Measurements from ENCODE around the gene ZNHIT3. TPM values are rescaled to one million over a fixed set of nuclear protein-coding genes. Genes with fewer than 3 reads are reported as not detected.

ZNHIT3 gene
- total and polyA plus RNA-seq, 2 donors (not counting 1 experiment from before 2014, with no cell fraction given): 29.1 to 44.5 TPM

GRCh38 chr17:36498155-36498554 is 11.7 kb downstream of the ZNHIT3 start:
- no peak overlapping the region for H3K27ac ChIP-seq (ENCODE audit: insufficient read depth, low read length)
- no peak for TF ChIP-seq CTCF (conservative IDR thresholded peaks at IDR 0.05 in 1 of 2, IDR thresholded peaks at IDR 0.05 in 1 of 2; ENCODE audit: low read depth in 1 of 2, low read length in 2 of 2)
- TF ChIP-seq EZH2 (IDR thresholded peaks at IDR 0.05; ENCODE audit: low read length, missing control alignments): no peak
- DNase-seq (ENCODE audit: low read depth in 2 of 2): no peak
- H3K9ac ChIP-seq (ENCODE audit: insufficient read depth, low read length): no peak overlapping the region
- no peak overlapping the region for H3K4me3 ChIP-seq (replicated peaks in 1 of 4; ENCODE audit: control extremely low read depth in 1 of 4, insufficient read depth in 1 of 4, low read depth in 3 of 4, low read length in 4 of 4)
- H3K27me3 ChIP-seq (ENCODE audit: control insufficient read depth, insufficient read depth, low read length): no peaks in the 10 kb centered on the region
- peaks cover 3% of the 10 kb centered on the region for H3K4me1 ChIP-seq (ENCODE audit: control insufficient read depth, extremely low read depth, insufficient read depth, low read length)
- no peak overlapping the region for H2AFZ ChIP-seq (ENCODE audit: low read length)
- peaks cover 27% of the 10 kb centered on the region for H3K36me3 ChIP-seq (ENCODE audit: control insufficient read depth, insufficient read depth, low read length)
- no peaks in the 10 kb centered on the region for H4K20me1 ChIP-seq (ENCODE audit: control insufficient read depth, extremely low read depth, insufficient read depth, low read length)
- H3K79me2 ChIP-seq (ENCODE audit: control insufficient read depth, insufficient read depth, low read length): no peaks in the 10 kb centered on the region
- H3K4me2 ChIP-seq (ENCODE audit: extremely low read depth, insufficient read depth, low read length): no peak overlapping the region
- H3K9me3 ChIP-seq (ENCODE audit: control insufficient read depth, insufficient read depth, low read depth, low read length): no peaks in the 10 kb centered on the region

GRCh38 chr17:36498560-36499300 is 12.2 kb downstream of the ZNHIT3 start:
- H3K4me2 ChIP-seq (ENCODE audit: extremely low read depth, insufficient read depth, low read length): no peak overlapping the region

GRCh38 chr17:36500745-36501225 is 14.3 kb downstream of the ZNHIT3 start:
- peaks cover 22% of the 10 kb centered on the region for H3K36me3 ChIP-seq (ENCODE audit: control insufficient read depth, insufficient read depth, low read length)
- no peaks in the 10 kb centered on the region for H3K9me3 ChIP-seq (ENCODE audit: control insufficient read depth, insufficient read depth, low read depth, low read length)
- peaks cover 3% of the 10 kb centered on the region for H3K4me1 ChIP-seq (ENCODE audit: control insufficient read depth, extremely low read depth, insufficient read depth, low read length)
- no peak overlapping the region for H3K27ac ChIP-seq (ENCODE audit: insufficient read depth, low read length)
- H4K20me1 ChIP-seq (ENCODE audit: control insufficient read depth, extremely low read depth, insufficient read depth, low read length): no peaks in the 10 kb centered on the region
- no peak for DNase-seq (ENCODE audit: low read depth in 2 of 2)
- H3K4me3 ChIP-seq (replicated peaks in 1 of 4; ENCODE audit: control extremely low read depth in 1 of 4, insufficient read depth in 1 of 4, low read depth in 3 of 4, low read length in 4 of 4): no peak overlapping the region
- TF ChIP-seq CTCF (conservative IDR thresholded peaks at IDR 0.05 in 1 of 2, IDR thresholded peaks at IDR 0.05 in 1 of 2; ENCODE audit: low read depth in 1 of 2, low read length in 2 of 2) (no peak), EZH2 (IDR thresholded peaks at IDR 0.05; ENCODE audit: low read length, missing control alignments) (no peak)
- H3K4me2 ChIP-seq (ENCODE audit: extremely low read depth, insufficient read depth, low read length): no peak overlapping the region
- H3K9ac ChIP-seq (ENCODE audit: insufficient read depth, low read length): no peak overlapping the region
- no peaks in the 10 kb centered on the region for H3K79me2 ChIP-seq (ENCODE audit: control insufficient read depth, insufficient read depth, low read length)
- H3K27me3 ChIP-seq (ENCODE audit: control insufficient read depth, insufficient read depth, low read length): no peaks in the 10 kb centered on the region
- no peak overlapping the region for H2AFZ ChIP-seq (ENCODE audit: low read length)

More at GRCh38 chr17:36498560-36499300, 12.2 kb downstream of the ZNHIT3 start:
- H3K9me3 ChIP-seq (ENCODE audit: control insufficient read depth, insufficient read depth, low read depth, low read length): no peaks in the 10 kb centered on the region
- no peaks in the 10 kb centered on the region for H3K27me3 ChIP-seq (ENCODE audit: control insufficient read depth, insufficient read depth, low read length)
- H3K4me3 ChIP-seq (replicated peaks in 1 of 4; ENCODE audit: control extremely low read depth in 1 of 4, insufficient read depth in 1 of 4, low read depth in 3 of 4, low read length in 4 of 4): no peak overlapping the region
- peaks cover 27% of the 10 kb centered on the region for H3K36me3 ChIP-seq (ENCODE audit: control insufficient read depth, insufficient read depth, low read length)
- H4K20me1 ChIP-seq (ENCODE audit: control insufficient read depth, extremely low read depth, insufficient read depth, low read length): no peaks in the 10 kb centered on the region
- no peak for DNase-seq (ENCODE audit: low read depth in 2 of 2)
- peaks cover 3% of the 10 kb centered on the region for H3K4me1 ChIP-seq (ENCODE audit: control insufficient read depth, extremely low read depth, insufficient read depth, low read length)
- H2AFZ ChIP-seq (ENCODE audit: low read length): no peak overlapping the region
- no peak overlapping the region for H3K27ac ChIP-seq (ENCODE audit: insufficient read depth, low read length)
- no peaks in the 10 kb centered on the region for H3K79me2 ChIP-seq (ENCODE audit: control insufficient read depth, insufficient read depth, low read length)
- TF ChIP-seq EZH2 (IDR thresholded peaks at IDR 0.05; ENCODE audit: low read length, missing control alignments): no peak
- no peak for TF ChIP-seq CTCF (conservative IDR thresholded peaks at IDR 0.05 in 1 of 2, IDR thresholded peaks at IDR 0.05 in 1 of 2; ENCODE audit: low read depth in 1 of 2, low read length in 2 of 2)
- H3K9ac ChIP-seq (ENCODE audit: insufficient read depth, low read length): no peak overlapping the region

Data from fibroblast of lung (primary cell).